K562 (cell line): ENCODE data around the gene BAIAP3. TPM values are rescaled to one million over a fixed set of nuclear protein-coding genes. Genes with fewer than 3 reads are reported as not detected.

Source experiments
- ATAC-seq: fragments of 200-7000 bp; cut with Tn5 transposase; 3 replicates; pipeline ENCODE4 v1.9.1; 2020; ENCODE audit warnings: moderate library complexity
- BruUV-seq: library from RNA; stranded (reverse); fragments of 400-500 nt; replicated peaks from 2 replicates; lab custom pipeline; 2021; lab: Mats Ljungman, UMichigan
- CTCF ChIA-PET: fragments of 300-600 bp; formaldehyde crosslinking; extraction: SDS; loops from one replicate; lab custom pipeline; 2021; ENCODE audit warnings: low intra/inter-chr PET ratio; lab: Yijun Ruan, JAX
- POLR2A ChIA-PET: fragments of 300-600, 350-650 bp; sonication (Branson Sonifier 250); formaldehyde crosslinking; extraction: SDS; loops from one replicate; lab custom pipeline; 2021; ENCODE audit warnings: antibody characterized with exemption, inconsistent platforms; lab: Yijun Ruan, JAX
- DNase-seq, 4 experiments: peaks; one replicate each; pipeline versions ENCODE4 v3.0.0 to v3.0.0-alpha.2; 2011 to 2018; ENCODE audit warnings: low spot score in 3 of 4, mixed read lengths in 3 of 4; ENCODE audit errors: extremely low read depth in 1 of 4
- FAIRE-seq: peaks from 2 replicates; lab custom pipeline; 2011; peaks lifted over from hg19 to GRCh38; lab: Jason Lieb, UNC
- H2AFZ ChIP-seq: 2 replicates; pipeline ENCODE4 v1.6.0; 2011; ENCODE audit warnings: low read depth, low read length, control low read depth, inconsistent platforms
- H3K27ac ChIP-seq: fragments of 200-600 bp; 3 replicates; pipeline ENCODE4 v1.8.0; 2011; ENCODE audit warnings: low read depth, mild to moderate bottlenecking, control low read depth, inconsistent platforms, low read length, moderate library complexity, mixed read lengths; ENCODE audit errors: extremely low read depth
- H3K27me3 ChIP-seq, 2 experiments: fragments of 300-600 bp in 1 of 2; 2 replicates in 1 of 2; 3 replicates in 1 of 2; pipeline versions ENCODE4 v1.6.0 to v1.8.0; 2011; ENCODE audit warnings: inconsistent platforms in 2 of 2, low read length in 2 of 2, mild to moderate bottlenecking in 1 of 2, mixed read lengths in 1 of 2, moderate library complexity in 1 of 2; ENCODE audit not compliant: control insufficient read depth in 2 of 2, insufficient read depth in 2 of 2
- H3K36me3 ChIP-seq: fragments of 300-600 bp; 3 replicates; pipeline ENCODE4 v1.8.0; 2011; ENCODE audit warnings: mild to moderate bottlenecking, low read length, inconsistent platforms; ENCODE audit not compliant: control insufficient read depth, insufficient read depth
- H3K4me1 ChIP-seq, 2 experiments: fragments of 200-600 bp in 1 of 2; replicated peaks in 1 of 2; 2 replicates in 1 of 2; 3 replicates in 1 of 2; pipeline versions ENCODE4 v1.5.1 to v1.8.0; 2011; ENCODE audit warnings: inconsistent platforms in 2 of 2, low read length in 2 of 2, mild to moderate bottlenecking in 1 of 2, mixed read lengths in 1 of 2, moderate library complexity in 1 of 2; ENCODE audit not compliant: control insufficient read depth in 2 of 2, insufficient read depth in 2 of 2
- H3K4me2 ChIP-seq: 2 replicates; pipeline ENCODE4 v1.6.1; 2011; ENCODE audit warnings: low read length, control low read depth, inconsistent platforms, mixed read lengths; ENCODE audit not compliant: insufficient read depth
- H3K4me3 ChIP-seq: fragments of 200-600 bp; sonication (generic), shearing (Covaris generic); 2 replicates; pipeline ENCODE4 v1.5.1; 2016; ENCODE audit warnings: control low read depth, inconsistent platforms
- H3K79me2 ChIP-seq: fragments of 200-600 bp; 3 replicates; pipeline ENCODE4 v1.8.0; 2011; ENCODE audit warnings: low read length, inconsistent platforms; ENCODE audit not compliant: control insufficient read depth, insufficient read depth
- H3K9ac ChIP-seq, 2 experiments: 2 replicates each; pipeline versions ENCODE4 v1.6.0 to v1.6.1; 2011; ENCODE audit warnings: low read depth in 2 of 2, low read length in 2 of 2, control low read depth in 1 of 2, inconsistent platforms in 1 of 2, mild to moderate bottlenecking in 1 of 2, mixed read lengths in 1 of 2; ENCODE audit not compliant: insufficient read depth in 1 of 2
- H3K9me1 ChIP-seq: one replicate; pipeline ENCODE4 v1.6.0; 2011; ENCODE audit warnings: inconsistent platforms, mild to moderate bottlenecking, low read length, moderate library complexity; ENCODE audit not compliant: control insufficient read depth, insufficient read depth
- H3K9me3 ChIP-seq: replicated peaks from 2 replicates; pipeline ENCODE4 v1.5.1; 2011; ENCODE audit warnings: low read depth, low read length, inconsistent platforms; ENCODE audit not compliant: control insufficient read depth, insufficient read depth
- H4K20me1 ChIP-seq: replicated peaks from 2 replicates; pipeline ENCODE4 v1.6.1; 2011; ENCODE audit warnings: low read length, inconsistent platforms, mixed read lengths; ENCODE audit not compliant: control insufficient read depth, insufficient read depth
- POLR2G ChIP-seq: fragments of 200-400 bp; formaldehyde crosslinking; IDR thresholded peaks from 2 replicates; pipeline ENCODE4 v1.6.1; 2017; ENCODE audit warnings: low read depth, mild to moderate bottlenecking, antibody characterized with exemption, low read length, moderate library complexity
- SUPT5H ChIP-seq: fragments of 450-650 bp; IDR thresholded peaks from 2 replicates; pipeline ENCODE4 v1.6.1; 2016
- ZNF124 ChIP-seq: sonication (generic); formaldehyde crosslinking; IDR thresholded peaks from 2 replicates; pipeline ENCODE4 v1.8.1; 2022; ENCODE audit warnings: missing genetic modification reagents
- ZNF780A ChIP-seq: fragments of 250-450 bp; sonication (Bioruptor Pico); IDR thresholded peaks from 2 replicates; pipeline ENCODE4 v1.5.0; 2021; ENCODE audit warnings: mild to moderate bottlenecking
- WGBS: fragments of 100-300 bp; shearing (Covaris generic); methylation state at CpG from one replicate; pipeline ENCODE4 v1.1.6; 2016; ENCODE audit warnings: low coverage, mixed read lengths; ENCODE audit not compliant: insufficient coverage; ENCODE audit errors: missing lambda C conversion rate; 5-methylcytosine and 5-hydroxymethylcytosine counted together
- in situ Hi-C: fragments of 300-500 bp; cut with MboI; formaldehyde crosslinking; loops from 4 replicates; pipeline ENCODE4 v1.15.0; 2018; ENCODE audit warnings: inconsistent platforms, mixed read lengths
- intact Hi-C: fragments of 100-400 bp; cut with micrococcal nuclease; formaldehyde crosslinking; loops from 2 replicates; pipeline ENCODE4 v1.14.2; 2022
- polyA plus RNA-seq, 8 experiments: library from polyadenylated mRNA; depleted of rRNA in 4 of 8; stranded (reverse) in 5 of 8; unstranded in 3 of 8; fragments of >200 nt; fragmentation: Nextera tagmentation in 2 of 8; fragmentation: Illumina TruSeq in 1 of 8; extraction: Ambion mirVana in 2 of 8; extraction: Trizol in 1 of 8; gene quantifications; 2 replicates each; pipeline versions ENCODE4 v1.2.1 to v1.2.3, GENCODE V29; 2011 to 2014; ENCODE audit warnings: inconsistent platforms in 1 of 8, missing spikeins in 1 of 8
- total RNA-seq, 7 experiments: library from RNA; depleted of rRNA in 6 of 7; stranded (reverse); fragments of >200 nt in 6 of 7; fragmentation: Illumina TruSeq in 2 of 7; extraction: Trizol in 2 of 7; gene quantifications; 2 replicates each; pipeline versions ENCODE4 v1.2.1 to v1.2.3, GENCODE V29; 2011 to 2021; ENCODE audit warnings: low replicate concordance in 1 of 7
- TF ChIP-seq, protein P1 (sequence below), 2 experiments: fragments of 450-650 bp; conservative IDR thresholded peaks; 2 replicates each; pipeline ENCODE4 v1.6.1; 2017; ENCODE audit warnings: mild to moderate bottlenecking in 2 of 2, moderate library complexity in 2 of 2
- TF ChIP-seq, protein P2 (sequence below): fragments of 250-450 bp; sonication (Bioruptor Pico); IDR thresholded peaks from 2 replicates; pipeline ENCODE4 v1.4.0; 2020; ENCODE audit warnings: mild to moderate bottlenecking
- TF ChIP-seq, protein P3 (sequence below): fragments of 450-650 bp; formaldehyde crosslinking; IDR thresholded peaks from 2 replicates; pipeline ENCODE4 v1.4.0; 2020; ENCODE audit warnings: mild to moderate bottlenecking, moderate library complexity
- TF ChIP-seq, protein P4 (sequence below): sonication (generic); formaldehyde crosslinking; IDR thresholded peaks from 2 replicates; pipeline ENCODE4 v1.8.0; 2022; ENCODE audit warnings: mild to moderate bottlenecking, missing genetic modification reagents, borderline replicate concordance

BAIAP3 gene
- total and polyA plus RNA-seq, 9 of the 15 experiments (the other 6 are each of a cell fraction or from before 2014, with no cell fraction given): 0.03 to 4.5 (median 0.57) TPM; not detected in 1

DNA sequence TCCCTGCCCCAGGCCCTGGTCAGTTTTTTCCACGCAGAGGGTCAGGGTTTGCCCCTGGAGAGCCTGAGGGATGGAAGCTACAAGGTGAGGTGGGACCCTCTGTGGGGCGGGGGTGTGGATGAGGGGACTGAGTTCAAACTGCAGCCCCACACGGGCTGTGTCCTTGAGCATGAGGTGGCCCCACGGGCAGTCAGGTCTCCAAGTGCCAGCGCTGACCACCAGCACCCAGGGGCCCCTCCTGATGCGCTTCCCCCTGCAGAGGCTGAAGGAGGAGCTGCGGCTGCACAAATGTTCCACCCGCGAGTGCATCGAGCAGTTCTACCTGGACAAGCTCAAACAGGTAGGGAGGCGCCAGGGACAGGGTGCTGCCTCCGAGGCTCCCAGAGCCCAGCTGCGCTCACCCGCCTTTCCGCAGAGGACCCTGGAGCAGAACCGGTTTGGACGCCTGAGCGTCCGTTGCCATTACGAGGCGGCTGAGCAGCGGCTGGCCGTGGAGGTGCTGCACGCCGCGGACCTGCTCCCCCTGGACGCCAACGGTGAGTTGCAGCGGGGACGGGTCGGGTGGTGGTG is 13.9 kb downstream of the BAIAP3 start:
- Histone ChIP-seq H4K20me1 (peaks cover 12% of the 10 kb centered on the region), H3K9ac (peak overlapping the region in 1 of 2 experiments; percentile 10; a peak in 1 of 4 replicates), H3K9me1 (no peaks in the 10 kb centered on the region), H3K27me3 (no peaks in the 10 kb centered on the region), H3K27ac (no peak overlapping the region), H3K9me3 (no peaks in the 10 kb centered on the region), H2AFZ (no peak overlapping the region), H3K4me1 (peaks cover 9 to 90% of the 10 kb centered on the region in 2 experiments), H3K4me3 (no peak overlapping the region), H3K36me3 (peaks cover 22% of the 10 kb centered on the region; the same call in 1 of the 3 replicates), H3K79me2 (peaks cover 19% of the 10 kb centered on the region), H3K4me2 (no peak overlapping the region)
- DNase-seq (no peak), ATAC-seq (no peak), FAIRE-seq (no peak)
- ChIA-PET POLR2A (interaction anchor here (1.3 to 1.7 kb wide), 3 partner anchors 12 to 73 kb away, joined by 3 to 7 read pairs (median 5); partner anchors contain the start of gene UQCC4), CTCF (interaction anchor here (0.6 kb wide), 1 partner anchor 548 kb away, joined by 4 read pairs; no protein-coding TSS in a partner anchor)
- WGBS: 81% methylated on average over 20 of the region's 31 CpGs
- intact Hi-C loops (loop anchor here (10.0 kb wide), 1 partner anchor 53 kb away; no protein-coding TSS in a partner anchor), in situ Hi-C loops (no loop called here)
- BruUV-seq: no TSS peak
- TF ChIP-seq ZNF780A (CRISPR knock-in tag) (no peak), ZNF124 (CRISPR knock-in tag) (no peak), SUPT5H (0 out of 2 replicates have a peak, but pooled peaks have one; percentile 30), POLR2G (peak; percentile 44; the same call in 1 of the 2 replicates)
- TF ChIP-seq, protein P1, sequence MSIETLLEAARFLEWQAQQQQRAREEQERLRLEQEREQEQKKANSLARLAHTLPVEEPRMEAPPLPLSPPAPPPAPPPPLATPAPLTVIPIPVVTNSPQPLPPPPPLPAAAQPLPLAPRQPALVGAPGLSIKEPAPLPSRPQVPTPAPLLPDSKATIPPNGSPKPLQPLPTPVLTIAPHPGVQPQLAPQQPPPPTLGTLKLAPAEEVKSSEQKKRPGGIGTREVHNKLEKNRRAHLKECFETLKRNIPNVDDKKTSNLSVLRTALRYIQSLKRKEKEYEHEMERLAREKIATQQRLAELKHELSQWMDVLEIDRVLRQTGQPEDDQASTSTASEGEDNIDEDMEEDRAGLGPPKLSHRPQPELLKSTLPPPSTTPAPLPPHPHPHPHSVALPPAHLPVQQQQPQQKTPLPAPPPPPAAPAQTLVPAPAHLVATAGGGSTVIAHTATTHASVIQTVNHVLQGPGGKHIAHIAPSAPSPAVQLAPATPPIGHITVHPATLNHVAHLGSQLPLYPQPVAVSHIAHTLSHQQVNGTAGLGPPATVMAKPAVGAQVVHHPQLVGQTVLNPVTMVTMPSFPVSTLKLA (conservative IDR thresholded peaks at IDR 0.05): no peak
- TF ChIP-seq, protein P2, sequence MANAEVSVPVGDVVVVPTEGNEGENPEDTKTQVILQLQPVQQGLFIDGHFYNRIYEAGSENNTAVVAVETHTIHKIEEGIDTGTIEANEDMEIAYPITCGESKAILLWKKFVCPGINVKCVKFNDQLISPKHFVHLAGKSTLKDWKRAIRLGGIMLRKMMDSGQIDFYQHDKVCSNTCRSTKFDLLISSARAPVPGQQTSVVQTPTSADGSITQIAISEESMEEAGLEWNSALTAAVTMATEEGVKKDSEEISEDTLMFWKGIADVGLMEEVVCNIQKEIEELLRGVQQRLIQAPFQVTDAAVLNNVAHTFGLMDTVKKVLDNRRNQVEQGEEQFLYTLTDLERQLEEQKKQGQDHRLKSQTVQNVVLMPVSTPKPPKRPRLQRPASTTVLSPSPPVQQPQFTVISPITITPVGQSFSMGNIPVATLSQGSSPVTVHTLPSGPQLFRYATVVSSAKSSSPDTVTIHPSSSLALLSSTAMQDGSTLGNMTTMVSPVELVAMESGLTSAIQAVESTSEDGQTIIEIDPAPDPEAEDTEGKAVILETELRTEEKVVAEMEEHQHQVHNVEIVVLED (CRISPR knock-in tag): no peak
- TF ChIP-seq, protein P3, sequence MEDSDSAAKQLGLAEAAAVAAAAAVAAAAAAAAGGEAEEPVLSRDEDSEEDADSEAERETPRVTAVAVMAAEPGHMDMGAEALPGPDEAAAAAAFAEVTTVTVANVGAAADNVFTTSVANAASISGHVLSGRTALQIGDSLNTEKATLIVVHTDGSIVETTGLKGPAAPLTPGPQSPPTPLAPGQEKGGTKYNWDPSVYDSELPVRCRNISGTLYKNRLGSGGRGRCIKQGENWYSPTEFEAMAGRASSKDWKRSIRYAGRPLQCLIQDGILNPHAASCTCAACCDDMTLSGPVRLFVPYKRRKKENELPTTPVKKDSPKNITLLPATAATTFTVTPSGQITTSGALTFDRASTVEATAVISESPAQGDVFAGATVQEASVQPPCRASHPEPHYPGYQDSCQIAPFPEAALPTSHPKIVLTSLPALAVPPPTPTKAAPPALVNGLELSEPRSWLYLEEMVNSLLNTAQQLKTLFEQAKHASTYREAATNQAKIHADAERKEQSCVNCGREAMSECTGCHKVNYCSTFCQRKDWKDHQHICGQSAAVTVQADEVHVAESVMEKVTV (CRISPR knock-in tag): no peak
- TF ChIP-seq, protein P4, sequence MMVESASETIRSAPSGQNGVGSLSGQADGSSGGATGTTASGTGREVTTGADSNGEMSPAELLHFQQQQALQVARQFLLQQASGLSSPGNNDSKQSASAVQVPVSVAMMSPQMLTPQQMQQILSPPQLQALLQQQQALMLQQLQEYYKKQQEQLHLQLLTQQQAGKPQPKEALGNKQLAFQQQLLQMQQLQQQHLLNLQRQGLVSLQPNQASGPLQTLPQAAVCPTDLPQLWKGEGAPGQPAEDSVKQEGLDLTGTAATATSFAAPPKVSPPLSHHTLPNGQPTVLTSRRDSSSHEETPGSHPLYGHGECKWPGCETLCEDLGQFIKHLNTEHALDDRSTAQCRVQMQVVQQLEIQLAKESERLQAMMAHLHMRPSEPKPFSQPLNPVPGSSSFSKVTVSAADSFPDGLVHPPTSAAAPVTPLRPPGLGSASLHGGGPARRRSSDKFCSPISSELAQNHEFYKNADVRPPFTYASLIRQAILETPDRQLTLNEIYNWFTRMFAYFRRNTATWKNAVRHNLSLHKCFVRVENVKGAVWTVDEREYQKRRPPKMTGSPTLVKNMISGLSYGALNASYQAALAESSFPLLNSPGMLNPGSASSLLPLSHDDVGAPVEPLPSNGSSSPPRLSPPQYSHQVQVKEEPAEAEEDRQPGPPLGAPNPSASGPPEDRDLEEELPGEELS: no peak
